GM08714 (cell line): ENCODE data around the gene EGLN1.

Experiments used
- H3K4me3 ChIP-seq: fragments of 200-500 bp; sonication (Bioruptor generic); 2 replicates; pipeline ENCODE4 v1.5.1; 2014; ENCODE audit warnings: mild to moderate bottlenecking, low read length, inconsistent platforms
- ZNF274 ChIP-seq: IDR thresholded peaks from 2 replicates; pipeline ENCODE4 v1.6.1; 2012; ENCODE audit warnings: mild to moderate bottlenecking, low read depth, low read length

The EGLN1 gene

DNA sequence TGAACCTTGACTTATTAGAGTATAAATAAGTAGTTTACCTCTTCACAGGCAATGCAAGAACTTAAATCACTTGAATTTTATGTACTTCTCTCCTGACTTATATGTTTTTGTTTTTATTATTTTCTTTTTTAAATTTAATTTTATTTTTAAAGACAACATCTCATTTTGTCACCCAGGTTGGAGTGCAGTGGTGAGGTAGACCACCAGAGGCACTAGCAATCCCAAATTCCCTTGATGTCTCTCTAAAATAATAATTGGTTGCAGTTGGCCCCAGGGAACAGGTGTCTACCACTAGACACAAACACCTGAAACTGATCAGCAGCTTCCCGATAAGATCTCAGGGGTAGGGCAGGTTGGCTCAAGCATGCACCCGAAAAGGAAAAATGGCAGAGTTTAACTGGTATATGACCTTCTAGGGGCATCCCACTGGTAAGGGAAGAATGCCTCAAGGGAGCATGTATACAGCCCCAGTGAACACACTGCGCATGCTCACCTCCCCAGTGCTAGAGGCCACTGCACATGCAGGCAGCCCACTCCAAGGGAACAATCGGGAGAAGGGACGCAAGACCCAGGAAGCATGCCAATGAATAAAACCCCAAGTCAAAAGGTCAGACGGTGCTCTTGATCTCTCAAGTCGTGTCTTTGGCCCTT lies 99.1 kb downstream of the EGLN1 start:
- no peak overlapping the region for H3K4me3 ChIP-seq
- TF ChIP-seq ZNF274: no peak

DNA sequence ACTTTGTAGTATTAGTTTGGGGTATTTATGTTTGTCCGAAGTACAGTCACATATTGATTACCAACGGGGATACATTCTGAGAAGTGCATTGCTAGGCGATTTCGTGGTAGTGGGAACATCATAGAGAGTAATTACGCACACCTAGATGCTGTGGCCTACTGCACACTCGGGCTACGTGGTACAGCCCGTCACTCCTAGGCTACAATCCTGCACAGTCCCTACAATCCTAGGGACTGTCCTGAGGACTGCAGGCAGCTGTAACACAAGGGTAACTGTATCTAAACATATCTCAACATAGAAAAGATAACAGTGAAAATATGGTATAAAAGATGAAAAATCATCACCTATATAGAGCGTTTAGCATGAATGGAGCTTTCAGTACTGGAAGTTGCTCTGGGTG lies 103.0 kb downstream of the EGLN1 start:
- no peak for TF ChIP-seq ZNF274

DNA sequence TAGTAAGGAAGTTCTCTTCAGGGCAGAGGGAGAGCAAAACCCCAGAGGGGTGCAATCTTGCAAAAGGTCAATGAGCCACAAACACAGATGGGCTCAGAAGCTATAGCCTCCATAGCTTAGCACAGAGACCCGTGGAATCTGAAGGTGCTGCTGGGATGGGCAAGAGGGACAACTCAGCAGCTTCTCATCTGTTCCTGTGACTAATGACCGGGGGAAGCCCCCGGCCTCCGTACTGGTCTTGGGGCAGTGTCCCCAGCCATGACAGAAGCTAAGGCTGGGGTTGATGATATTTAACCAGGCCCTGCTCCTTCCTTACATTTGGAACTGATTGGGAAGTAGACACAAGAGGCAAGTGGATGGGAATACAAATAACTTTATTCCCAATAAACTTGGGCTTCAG lies 103.5 kb downstream of the EGLN1 start:
- TF ChIP-seq ZNF274: no peak
- H3K4me3 ChIP-seq: no peak overlapping the region

More for the DNA sequence above, 103.0 kb downstream of the EGLN1 start:
- no peak overlapping the region for H3K4me3 ChIP-seq

DNA sequence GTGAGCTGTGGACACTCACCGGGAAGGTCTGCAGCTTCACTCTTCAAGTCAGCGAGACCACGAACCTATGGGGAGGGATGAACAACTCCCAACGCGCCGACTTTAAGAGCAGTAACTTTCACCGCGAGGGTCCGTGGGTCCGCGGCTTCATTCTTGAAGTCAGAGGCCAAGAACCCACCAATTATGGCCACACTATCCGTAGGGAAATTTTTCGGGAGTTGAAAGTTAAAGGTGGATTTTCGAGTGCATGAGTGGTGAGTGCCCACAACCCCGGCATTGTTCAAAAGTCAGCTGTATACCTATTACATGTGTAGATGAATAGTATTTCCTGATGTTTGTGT lies 104.1 kb downstream of the EGLN1 start:
- TF ChIP-seq ZNF274: no peak
- H3K4me3 ChIP-seq: no peak overlapping the region

DNA sequence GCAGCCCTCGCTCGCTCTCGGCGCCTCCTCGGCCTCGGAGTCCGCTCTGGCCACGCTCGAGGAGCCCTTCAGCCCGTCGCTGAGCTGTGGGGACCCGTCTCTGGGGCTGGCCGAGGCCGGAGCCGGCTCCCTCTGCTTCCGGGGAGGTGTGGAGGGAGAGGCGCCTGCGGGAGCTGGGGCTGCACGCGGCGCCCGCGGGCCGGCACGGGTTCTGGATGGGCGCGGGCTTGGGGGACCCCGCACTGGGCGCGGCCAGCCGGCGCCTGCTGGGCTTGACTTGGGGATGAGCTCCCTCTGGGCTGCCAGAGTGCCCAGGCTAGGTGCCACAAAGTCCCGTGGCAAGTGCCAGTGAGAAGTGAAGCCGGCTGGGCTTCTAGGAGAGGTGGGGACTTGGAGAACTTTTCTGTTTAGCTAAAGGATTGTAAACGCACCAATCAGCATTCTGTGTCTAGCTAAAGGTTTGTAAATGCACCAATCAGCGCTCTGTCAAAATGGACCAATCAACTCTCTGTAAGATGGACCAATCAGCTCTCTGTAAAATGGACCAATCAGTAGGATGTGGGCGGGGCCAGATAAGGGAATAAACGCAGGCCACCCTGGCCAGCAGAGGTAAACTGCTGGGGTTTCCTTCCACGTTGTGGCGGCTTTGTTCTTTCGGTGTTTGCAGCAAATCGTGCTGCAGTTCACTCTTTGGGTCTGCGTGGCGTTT lies 104.6 kb downstream of the EGLN1 start:
- TF ChIP-seq ZNF274: no peak
- no peak overlapping the region for H3K4me3 ChIP-seq

DNA sequence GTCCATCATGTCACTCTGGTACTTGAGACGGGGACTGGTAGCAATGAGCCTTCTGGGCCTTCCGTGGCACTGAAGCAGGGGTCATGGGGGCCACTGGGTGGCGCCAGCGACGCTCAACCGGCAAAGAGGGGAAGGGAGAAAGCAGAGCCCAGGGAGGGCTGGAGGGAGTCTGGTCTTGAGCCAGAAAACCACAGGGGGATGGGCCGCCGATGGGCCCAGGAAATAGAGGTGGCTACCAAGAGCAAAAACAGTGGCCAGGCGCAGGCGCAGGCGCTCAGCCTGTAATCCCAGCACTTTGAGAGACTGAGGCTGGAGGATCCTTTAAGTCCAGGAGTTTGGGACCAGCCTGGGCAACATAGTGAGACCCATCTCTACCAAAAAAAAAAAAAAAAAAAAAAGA lies 106.2 kb downstream of the EGLN1 start:
- H3K4me3 ChIP-seq: no peak overlapping the region
- TF ChIP-seq ZNF274: no peak
